ENCODE measurements around the gene SRSF4.

SRSF4 gene

GRCh38 chr1:29200906-29201594 is 19.4 kb upstream of the SRSF4 start:
- DNase-seq (ENCODE audit: low read depth in 2 of 2): no peak

DNA sequence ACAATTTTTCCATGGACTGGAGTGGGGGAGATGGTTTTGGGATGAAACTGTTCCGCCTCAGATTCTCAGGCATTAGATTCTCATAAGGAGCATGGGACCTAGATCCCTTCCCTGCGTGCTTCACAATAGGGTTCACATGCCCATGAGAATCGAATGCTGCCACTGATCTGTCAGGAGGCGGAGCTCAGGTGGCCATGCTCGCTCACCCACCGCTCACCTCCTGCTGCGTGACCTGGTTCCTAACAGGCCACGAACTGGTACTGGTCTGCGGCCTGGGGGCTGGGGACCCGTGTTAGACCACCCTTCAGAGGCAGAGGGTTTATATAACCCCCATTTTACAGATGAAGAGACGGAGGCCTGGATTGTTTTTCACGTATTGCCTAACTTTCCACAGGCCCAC is 16.3 kb upstream of the SRSF4 start:
- DNase-seq (ENCODE audit: low read depth in 2 of 2): no peak

DNA sequence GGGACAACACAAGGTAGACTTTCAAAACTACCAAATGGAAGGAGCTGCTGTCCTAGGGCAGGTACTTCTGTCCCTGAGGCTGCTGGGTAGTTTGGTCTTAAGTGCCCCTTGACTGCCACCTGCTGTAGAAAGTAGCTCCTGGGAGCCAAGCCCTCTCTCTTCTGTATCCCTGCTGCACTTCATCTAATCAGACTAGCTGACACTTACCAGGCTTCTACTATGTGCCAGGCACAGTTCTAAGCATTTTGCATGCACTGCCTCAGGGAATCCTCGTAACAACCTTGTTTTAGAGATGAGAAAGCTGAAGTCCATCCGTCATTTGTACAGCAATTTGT is 15.9 kb upstream of the SRSF4 start:
- no peak for DNase-seq (ENCODE audit: low read depth in 2 of 2)

GRCh38 chr1:29196863-29197589 is 15.3 kb upstream of the SRSF4 start:
- no peak for DNase-seq (ENCODE audit: low read depth in 2 of 2)

- no peak for DNase-seq (ENCODE audit: low read depth in 2 of 2)
Observed at GRCh38 chr1:29195881-29196291, 14.2 kb upstream of the SRSF4 start.

DNA sequence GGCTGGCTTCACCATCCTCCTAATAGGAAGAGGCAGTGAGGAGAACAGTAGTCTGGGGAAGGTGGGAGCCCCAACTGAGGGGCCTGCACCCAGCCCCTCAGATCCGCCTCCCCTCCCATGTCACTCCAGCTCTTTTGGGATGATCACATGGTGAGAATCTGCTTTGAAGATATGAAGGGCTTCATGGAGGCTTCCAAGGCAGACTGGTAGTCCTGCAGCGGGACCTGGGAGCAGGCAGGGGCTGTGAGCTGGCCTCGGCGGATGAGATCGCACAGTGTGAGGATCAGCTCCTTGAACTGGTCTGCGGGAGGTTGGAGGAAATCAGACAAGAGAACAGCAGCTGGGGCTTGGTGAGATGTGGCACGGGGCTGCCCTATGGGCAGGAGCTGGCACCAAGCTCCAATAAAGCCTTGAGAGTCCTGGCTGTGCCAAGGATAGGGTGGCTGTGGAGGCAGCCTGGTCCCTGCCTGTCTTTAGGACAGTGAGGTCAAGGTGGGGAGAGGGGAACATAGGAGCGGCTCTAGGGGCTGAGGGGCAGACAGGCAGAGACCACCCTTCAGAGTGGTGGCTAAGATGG is 12.3 kb upstream of the SRSF4 start:
- no peak for DNase-seq (ENCODE audit: low read depth in 2 of 2)

DNA sequence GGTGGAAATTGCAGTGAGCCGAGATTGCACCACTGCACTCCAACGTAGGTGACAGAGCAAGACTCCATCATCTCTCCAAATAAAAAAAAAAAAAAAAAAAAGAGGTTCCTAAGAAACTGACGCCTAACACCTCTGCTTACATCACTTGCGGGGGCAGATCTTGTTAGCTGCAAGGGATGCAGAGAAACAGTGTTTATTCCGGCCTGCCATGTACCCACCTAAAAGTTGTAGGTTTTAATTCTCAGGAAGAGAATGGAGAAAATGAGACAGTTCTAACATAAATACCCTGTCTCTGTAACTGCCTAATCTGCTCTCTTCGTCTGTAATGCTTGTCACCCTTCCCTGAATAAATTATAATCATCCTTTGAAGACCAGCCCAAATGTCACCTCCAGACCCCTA is 9.0 kb upstream of the SRSF4 start:
- DNase-seq (ENCODE audit: low read depth in 2 of 2): no peak

DNA sequence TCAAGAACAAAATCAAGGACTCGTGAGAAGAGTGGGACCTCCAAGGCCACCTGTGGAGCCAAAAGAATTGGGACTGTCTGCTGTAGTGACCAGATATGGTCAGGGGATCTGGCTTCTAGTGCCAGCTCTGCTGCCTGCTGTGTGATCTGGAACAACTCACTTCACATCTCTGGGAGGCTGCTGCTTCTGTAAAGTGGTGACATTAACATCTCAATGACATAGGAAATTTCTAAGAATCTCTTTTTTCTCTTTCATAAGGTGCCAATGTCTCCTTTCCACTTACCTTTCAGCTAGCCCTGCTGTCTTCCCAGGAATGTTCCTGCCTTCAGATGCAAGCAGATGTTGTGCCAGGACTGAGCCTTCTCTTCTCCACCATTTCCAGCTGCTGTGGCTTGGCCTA is 5.0 kb upstream of the SRSF4 start:
- DNase-seq (ENCODE audit: low read depth in 2 of 2): no peak

DNA sequence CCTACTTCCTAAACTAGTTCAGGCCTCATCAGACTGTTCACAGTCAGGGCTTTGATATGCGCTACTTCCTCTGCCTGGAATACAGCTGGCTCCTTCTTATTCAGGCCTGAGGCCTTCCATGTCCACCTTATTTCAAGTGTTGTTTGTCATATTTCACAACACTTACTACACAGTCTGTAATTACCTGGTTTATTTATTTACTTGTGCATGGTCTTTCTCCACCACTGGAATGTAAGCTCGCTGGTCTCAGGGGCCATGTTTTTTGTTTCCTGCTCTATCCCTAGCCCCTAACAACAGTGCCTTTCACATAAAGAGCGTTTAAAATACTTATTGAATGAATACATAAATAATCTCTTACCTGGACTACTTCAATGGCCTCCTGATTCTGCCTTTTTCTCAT is 4.6 kb upstream of the SRSF4 start:
- no peak for DNase-seq (ENCODE audit: low read depth in 2 of 2)

GRCh38 chr1:29183287-29183686 is 1.6 kb upstream of the SRSF4 start:
- no peak for DNase-seq (ENCODE audit: low read depth in 2 of 2)

GRCh38 chr1:29180497-29181412 is 945 bp downstream of the SRSF4 start:
- peak; percentile 1 to 18 for DNase-seq (ENCODE audit: low read depth in 2 of 2)

- DNase-seq (ENCODE audit: low read depth in 2 of 2): no peak
Observed at GRCh38 chr1:29179641-29180184, 2.0 kb downstream of the SRSF4 start.

- DNase-seq (ENCODE audit: low read depth in 2 of 2): no peak
Observed at GRCh38 chr1:29177022-29177705, 4.5 kb downstream of the SRSF4 start.

- no peak for DNase-seq (ENCODE audit: low read depth in 2 of 2)
Observed at GRCh38 chr1:29176576-29176975, 5.1 kb downstream of the SRSF4 start.

DNA sequence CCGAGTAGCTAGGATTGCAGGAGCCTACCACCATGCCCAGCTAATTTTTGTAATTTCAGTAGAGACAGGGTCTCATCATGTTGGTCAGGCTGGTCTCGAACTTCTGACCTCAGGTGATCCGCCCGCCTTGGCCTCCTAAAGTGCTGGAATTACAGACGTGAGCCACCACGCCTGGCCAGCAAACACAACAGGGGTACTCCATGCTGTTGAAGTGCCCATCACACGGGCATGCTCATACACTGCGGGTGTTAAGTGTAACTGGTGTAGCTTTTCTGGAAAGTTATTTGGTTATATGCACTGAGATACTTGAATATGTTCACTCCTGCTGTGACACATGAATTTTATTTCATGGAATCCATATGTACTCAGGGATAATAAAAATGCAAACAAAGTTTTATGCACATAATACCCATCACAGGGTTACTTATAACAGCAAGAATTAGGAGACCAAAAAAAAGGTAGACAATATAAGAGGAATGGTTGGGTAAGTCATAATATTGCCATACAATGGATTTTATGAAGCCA is 9.2 kb downstream of the SRSF4 start:
- DNase-seq (ENCODE audit: low read depth in 2 of 2): no peak

DNA sequence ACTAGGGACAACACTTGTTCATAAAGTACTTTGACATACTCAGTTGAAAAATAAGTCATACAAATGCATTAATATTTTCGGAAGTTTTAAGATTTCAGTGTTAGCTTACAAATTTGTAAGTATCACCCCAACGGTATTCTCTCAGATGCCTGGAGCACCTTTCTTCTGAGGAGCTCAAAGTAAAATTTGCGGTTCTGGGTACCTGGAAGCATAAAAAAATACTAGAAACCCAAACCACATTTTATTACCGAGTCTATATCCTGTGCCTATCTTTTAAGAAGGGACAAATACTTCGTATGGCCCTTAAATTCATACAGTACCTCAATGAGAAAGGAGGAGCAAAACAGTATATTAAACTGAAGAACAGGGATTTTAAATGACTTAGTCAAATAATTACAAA is 10.2 kb downstream of the SRSF4 start:
- no peak for DNase-seq (ENCODE audit: low read depth in 2 of 2)

- no peak for DNase-seq (ENCODE audit: low read depth in 2 of 2)
Observed at GRCh38 chr1:29171089-29171488, 10.6 kb downstream of the SRSF4 start.

DNA sequence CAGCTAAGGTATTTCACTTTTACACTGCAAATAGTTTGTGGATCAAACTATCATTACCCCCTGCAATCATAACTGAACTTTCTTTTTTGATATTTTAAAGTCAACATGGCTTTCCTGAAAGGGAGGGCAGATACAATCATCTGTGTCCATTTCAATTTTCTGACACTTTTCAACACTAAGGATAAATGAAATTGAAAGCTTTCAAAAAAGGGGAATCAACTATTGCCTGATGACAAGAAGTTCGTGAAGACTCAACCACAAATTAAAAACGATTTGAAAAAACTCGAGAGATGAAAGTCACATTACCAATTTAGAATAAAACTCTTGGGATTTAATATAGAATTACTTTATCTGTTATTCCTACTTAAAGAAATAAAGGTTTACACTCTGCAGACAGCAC is 11.7 kb downstream of the SRSF4 start:
- DNase-seq (ENCODE audit: low read depth in 2 of 2): no peak

DNA sequence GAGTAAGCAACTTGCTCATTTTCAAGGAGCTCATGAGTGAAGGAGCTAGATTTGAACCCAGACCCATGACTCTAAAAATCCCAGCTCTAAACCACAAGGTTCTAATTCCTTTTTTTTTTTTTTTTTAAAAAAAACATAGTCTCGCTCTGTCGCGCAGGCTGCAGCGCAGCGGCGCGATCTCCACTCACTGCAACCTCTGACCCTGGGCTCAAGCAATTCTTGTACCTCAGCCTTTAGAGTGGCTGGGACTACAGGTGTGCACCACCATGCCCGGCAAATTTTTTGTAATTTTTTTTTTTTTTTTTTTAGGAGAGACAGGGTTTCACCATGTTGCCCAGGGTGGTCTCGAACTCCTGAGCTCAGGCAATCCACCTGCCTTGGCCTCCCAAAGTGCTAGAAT is 13.8 kb downstream of the SRSF4 start:
- no peak for DNase-seq (ENCODE audit: low read depth in 2 of 2)

- no peak for DNase-seq (ENCODE audit: low read depth in 2 of 2)
Observed at GRCh38 chr1:29166291-29166878, 15.3 kb downstream of the SRSF4 start.

- DNase-seq (ENCODE audit: low read depth in 2 of 2): no peak
Observed at GRCh38 chr1:29164588-29164987, 17.1 kb downstream of the SRSF4 start.

All from stimulated activated CD4-positive, alpha-beta T cell treated with anti-CD3 and anti-CD28 coated beads, Interleukin-12 subunit alpha, Interleukin-12 subunit beta, amount 100 ng/mL, for 24 hours (primary cell).